ENCODE results near the gene NMRK1.

- TF ChIP-seq CTCF (conservative IDR thresholded peaks at IDR 0.05; ENCODE audit: low read depth, low read length) = no peak
- TF ChIP-seq EZH2 (IDR thresholded peaks at IDR 0.05; ENCODE audit: borderline replicate concordance, low read depth, low read length, poor library complexity, severe bottlenecking) = no peak
These were observed 26.8 kb downstream of the NMRK1 start for GRCh38 chr9:75061169-75061568.

Measured in A673 (cell line).